Omental fat pad (tissue), 4 donors: ENCODE measurements around the gene CBX2. TPM values are rescaled to one million over a fixed set of nuclear protein-coding genes. Genes with fewer than 3 reads are reported as not detected.

ENCODE experiments used
- ATAC-seq: fragments of 150-250 bp; one replicate; pipeline ENCODE4 v1.9.1; 2016; ENCODE audit warnings: mild to moderate bottlenecking, moderate library complexity; ENCODE audit not compliant: low FRiP score
- DNase-seq: peaks from one replicate; pipeline ENCODE4 v3.0.0-alpha.2; 2019; ENCODE audit warnings: low spot score
- CTCF ChIP-seq, 3 donors: fragments of 450-650 bp; IDR thresholded peaks; one replicate each; pipeline ENCODE4 v1.5.1; 2016 to 2017; ENCODE audit warnings: antibody characterized with exemption in 3 of 3, mild to moderate bottlenecking in 3 of 3, moderate library complexity in 2 of 3
- total RNA-seq, 4 donors: library from RNA; depleted of rRNA; stranded (reverse); fragments of >200 nt; gene quantifications; one replicate each; pipeline ENCODE4 v1.1.0, GENCODE V29; 2016

The CBX2 gene
- total RNA-seq, 4 donors from 2014 or later: 0.28 to 5.2 (median 1.5) TPM

GRCh38 chr17:79779084-79779529 is 1.2 kb downstream of the CBX2 start:
- ATAC-seq (no peak), DNase-seq (no peak)
- no peak for TF ChIP-seq CTCF (IDR thresholded peaks at IDR 0.05)

GRCh38 chr17:79779661-79780365 is 1.9 kb downstream of the CBX2 start:
- no peak for TF ChIP-seq CTCF (IDR thresholded peaks at IDR 0.05)
- DNase-seq: no peak
- no peak for ATAC-seq

GRCh38 chr17:79781012-79781650 is 3.2 kb downstream of the CBX2 start:
- ATAC-seq (no peak), DNase-seq (no peak)

GRCh38 chr17:79781736-79782575 is 4.0 kb downstream of the CBX2 start:
- TF ChIP-seq CTCF (IDR thresholded peaks at IDR 0.05): no peak
- ATAC-seq: no peak
- no peak for DNase-seq

More at GRCh38 chr17:79781012-79781650, 3.2 kb downstream of the CBX2 start:
- TF ChIP-seq CTCF (IDR thresholded peaks at IDR 0.05): no peak

GRCh38 chr17:79783891-79784290 is 5.9 kb downstream of the CBX2 start:
- DNase-seq: no peak
- ATAC-seq: no peak
- no peak for TF ChIP-seq CTCF (IDR thresholded peaks at IDR 0.05)

- no peak for TF ChIP-seq CTCF (IDR thresholded peaks at IDR 0.05)
- ATAC-seq: no peak
- DNase-seq: no peak
Measured at GRCh38 chr17:79784353-79785016, 6.5 kb downstream of the CBX2 start.
